ENCODE data around the gene SH2D7.
A peak's percentile ranks its signal among the peaks of the same experiment; 100 is the strongest.

SH2D7 gene

DNA sequence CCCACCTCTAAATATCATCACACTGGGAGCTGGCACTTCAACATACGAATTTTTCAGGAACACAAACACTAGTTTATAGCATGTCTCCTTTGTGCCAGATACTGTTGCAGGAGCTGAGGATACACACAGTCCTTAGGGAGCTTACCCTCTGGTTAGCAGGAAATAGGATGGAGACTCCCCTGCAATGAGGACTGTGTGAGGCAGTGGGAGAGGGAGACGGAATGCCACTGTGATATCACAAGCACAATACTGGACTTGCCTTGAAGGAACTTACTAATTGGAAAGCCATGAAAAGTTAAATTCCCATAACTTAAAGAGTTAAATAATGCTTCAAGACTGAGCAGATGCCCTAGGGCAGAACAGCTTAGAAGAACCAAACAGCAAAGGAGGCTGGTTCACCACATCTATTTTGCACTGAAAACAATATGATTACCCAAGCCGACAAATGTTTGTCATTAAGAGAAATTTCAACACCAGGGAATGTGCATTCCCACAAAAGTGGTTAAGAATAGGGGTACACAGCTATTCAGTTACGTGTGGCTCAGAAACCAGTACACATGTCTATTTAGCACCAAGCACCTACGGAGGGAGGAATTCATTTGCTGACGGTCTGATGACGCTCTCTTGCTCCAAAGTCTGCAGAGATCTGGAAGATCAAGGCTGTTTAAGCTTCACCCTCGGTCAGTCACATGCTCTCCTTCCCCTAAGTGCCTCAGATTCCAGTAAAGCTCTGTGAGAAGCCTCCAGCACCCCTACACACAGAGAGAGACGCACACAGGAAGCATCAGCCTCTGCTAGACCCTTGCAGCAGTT is 20.1 kb upstream of the SH2D7 start:
- peak; percentile 100 for DNase-seq (ENCODE audit: low read depth)
- H3K4me3 ChIP-seq (ENCODE audit: low read length) = peak overlapping the region; percentile 5
- TF ChIP-seq, protein P1, sequence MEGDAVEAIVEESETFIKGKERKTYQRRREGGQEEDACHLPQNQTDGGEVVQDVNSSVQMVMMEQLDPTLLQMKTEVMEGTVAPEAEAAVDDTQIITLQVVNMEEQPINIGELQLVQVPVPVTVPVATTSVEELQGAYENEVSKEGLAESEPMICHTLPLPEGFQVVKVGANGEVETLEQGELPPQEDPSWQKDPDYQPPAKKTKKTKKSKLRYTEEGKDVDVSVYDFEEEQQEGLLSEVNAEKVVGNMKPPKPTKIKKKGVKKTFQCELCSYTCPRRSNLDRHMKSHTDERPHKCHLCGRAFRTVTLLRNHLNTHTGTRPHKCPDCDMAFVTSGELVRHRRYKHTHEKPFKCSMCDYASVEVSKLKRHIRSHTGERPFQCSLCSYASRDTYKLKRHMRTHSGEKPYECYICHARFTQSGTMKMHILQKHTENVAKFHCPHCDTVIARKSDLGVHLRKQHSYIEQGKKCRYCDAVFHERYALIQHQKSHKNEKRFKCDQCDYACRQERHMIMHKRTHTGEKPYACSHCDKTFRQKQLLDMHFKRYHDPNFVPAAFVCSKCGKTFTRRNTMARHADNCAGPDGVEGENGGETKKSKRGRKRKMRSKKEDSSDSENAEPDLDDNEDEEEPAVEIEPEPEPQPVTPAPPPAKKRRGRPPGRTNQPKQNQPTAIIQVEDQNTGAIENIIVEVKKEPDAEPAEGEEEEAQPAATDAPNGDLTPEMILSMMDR (conservative IDR thresholded peaks at IDR 0.05; ENCODE audit: low read depth, low read length) = peak; percentile 16

DNA sequence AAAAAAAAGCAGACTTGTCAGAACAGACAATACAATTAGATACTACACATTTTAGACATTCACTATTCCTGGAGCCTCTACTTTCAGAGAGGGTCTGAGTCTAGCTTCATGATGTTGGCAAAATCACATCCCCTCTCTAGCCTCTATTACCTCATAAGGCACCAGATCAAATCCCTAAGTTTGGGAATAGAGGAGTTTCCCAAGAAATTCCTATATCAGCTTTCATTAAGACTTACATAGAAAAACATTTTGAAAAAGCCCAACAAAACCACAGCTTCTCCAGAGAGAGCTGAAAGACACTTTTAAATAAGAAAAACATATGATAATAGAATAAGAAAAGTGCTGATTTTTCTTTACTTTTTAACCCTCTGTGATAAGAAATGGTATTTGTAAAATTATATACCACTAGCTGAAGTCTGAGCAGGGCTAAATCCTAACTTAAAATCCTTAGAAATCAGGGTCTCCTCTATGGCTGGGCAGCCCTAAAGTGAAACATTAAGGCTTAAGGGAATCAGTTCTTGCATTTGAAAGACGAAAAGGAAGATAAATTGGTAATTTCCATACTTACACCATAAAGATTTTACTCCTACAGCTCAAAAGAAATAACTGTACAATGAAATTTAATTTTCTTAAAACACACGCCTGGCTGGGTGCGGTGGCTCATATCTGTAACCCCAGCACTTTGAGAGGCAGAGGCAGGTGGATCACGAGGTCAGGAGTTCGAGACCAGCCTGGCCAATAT is 19.1 kb upstream of the SH2D7 start:
- peak overlapping the region; percentile 1 for H3K4me3 ChIP-seq (ENCODE audit: low read length)
- TF ChIP-seq, protein P1 (conservative IDR thresholded peaks at IDR 0.05; ENCODE audit: low read depth, low read length) = no peak
- DNase-seq (ENCODE audit: low read depth) = no peak

DNA sequence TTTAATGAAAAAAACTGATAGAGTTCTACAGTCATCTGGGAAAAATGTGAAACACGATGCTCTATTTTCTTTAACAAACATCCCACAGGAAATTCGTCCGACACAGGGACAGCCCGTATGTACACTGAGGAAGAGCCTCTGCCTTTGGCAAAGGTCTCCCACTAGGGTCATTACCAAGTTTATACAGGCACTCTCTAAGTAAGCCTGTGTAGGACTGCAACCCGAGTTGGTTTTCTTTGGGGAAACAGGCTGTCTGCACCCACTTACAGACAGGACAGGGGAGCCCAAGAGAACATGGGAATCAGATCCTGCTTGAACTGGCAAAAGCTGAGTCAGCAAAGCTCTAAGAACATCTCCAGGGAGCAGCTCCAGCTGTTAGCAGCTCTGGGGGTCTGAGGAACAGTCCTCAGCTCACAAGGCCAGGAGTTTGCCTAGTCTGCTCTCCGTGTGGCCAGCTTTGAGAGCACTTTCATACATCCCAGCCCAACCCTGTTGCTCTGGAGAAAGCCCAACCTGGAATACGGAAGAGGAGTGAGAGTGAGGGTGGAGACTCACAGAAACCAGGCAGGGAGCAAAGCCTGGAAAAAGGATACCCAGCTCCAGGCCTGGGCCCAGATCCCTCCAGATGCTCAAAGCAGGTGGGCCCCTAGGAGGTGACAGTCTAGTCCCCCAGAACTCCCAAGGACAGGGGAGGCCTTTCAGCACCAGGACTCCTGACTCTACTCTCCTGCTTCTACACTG is 16.7 kb upstream of the SH2D7 start:
- H3K4me3 ChIP-seq (ENCODE audit: low read length) = peak overlapping the region; percentile 89
- TF ChIP-seq, protein P1 (conservative IDR thresholded peaks at IDR 0.05; ENCODE audit: low read depth, low read length) = no peak
- peak; percentile 74 for DNase-seq (ENCODE audit: low read depth)

DNA sequence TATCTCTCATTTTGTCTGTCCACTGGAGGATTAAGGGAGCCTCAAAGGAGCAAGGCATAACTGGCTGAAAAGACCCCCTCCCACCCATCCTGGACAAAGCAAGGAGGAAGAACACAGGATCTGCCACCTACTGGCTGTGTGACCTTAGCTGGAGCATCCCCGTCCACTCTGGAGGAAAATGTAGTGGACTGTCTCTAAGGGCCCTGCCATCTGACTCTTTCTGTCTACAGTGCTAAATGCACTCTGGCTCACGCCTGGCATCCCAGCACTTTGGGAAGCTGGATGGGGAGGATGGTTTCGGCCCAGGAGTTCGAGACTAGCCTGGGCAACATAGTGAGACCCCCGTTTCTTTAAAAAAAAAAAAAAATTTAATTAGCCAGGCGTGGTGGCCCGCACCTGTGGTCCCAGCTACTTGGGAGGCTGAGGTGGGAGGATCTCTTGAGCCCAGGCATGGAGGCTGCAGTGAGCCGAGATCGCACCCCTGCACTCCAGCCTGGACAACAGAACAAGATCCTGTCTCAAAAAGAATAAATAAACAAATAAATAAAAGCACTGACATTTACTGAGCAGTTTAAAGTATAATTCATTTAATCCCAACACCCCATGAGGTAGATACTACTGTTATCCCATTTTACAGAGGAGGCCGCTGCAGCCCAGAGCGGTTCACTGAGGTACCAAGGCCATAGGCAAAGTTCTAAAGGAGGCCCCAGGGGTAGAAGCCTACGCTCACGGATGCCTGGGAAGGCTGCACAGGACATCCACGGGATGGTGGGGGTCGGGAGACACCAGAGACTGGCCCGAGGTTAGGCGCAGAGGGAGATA is 15.9 kb upstream of the SH2D7 start:
- peak overlapping the region; percentile 89 for H3K4me3 ChIP-seq (ENCODE audit: low read length)
- TF ChIP-seq, protein P1 (conservative IDR thresholded peaks at IDR 0.05; ENCODE audit: low read depth, low read length) = peak; percentile 35
- no peak for DNase-seq (ENCODE audit: low read depth)

DNA sequence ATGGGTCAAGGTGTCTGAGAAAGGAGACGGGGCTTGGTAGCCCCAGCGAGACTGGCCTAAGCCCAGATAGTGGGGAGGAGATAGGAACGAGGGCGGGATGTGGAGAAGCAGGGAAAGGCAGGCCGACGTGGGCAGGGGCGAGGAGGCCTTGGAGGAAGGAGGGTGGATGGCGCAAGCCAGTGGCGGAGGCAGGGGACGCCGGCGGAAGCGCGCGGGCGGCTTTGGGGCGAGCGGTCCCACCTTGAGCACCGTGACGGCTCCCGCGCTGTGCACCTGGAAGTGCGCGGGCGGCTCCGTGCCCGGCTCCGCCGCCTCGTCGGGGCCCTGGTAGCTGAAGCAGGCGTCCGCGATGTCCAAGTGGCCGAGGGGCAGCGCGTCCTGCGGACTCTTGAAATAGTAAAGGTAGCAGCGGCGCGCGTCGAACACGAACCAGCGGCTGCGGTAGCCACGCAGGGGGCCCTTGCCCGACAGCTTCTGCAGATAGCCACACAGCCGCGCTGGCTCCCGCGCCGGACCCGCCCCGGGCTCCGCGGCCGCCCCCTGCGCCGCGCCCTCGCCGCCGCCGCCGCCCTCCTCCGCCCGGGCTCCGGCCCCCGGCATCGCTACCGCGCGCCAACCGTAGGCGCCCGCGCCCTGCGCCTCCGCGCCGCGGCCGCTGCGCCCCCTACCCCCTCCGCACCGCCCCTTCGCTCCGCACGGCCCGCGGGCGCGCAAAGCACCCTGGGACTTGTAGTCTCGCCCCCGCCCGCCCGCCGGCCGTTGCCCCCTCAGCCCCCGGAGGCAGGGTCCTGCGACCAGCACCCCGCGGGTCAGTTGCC is 15.1 kb upstream of the SH2D7 start, which contains the start of gene TBC1D2B:
TBC1D2B (minus strand) TSS at position 659 of the 818 bp plus-strand sequence; CDS start at position 600, 59 bp downstream.
- TF ChIP-seq, protein P1 (conservative IDR thresholded peaks at IDR 0.05; ENCODE audit: low read depth, low read length) = no peak
- DNase-seq (ENCODE audit: low read depth) = no peak

DNA sequence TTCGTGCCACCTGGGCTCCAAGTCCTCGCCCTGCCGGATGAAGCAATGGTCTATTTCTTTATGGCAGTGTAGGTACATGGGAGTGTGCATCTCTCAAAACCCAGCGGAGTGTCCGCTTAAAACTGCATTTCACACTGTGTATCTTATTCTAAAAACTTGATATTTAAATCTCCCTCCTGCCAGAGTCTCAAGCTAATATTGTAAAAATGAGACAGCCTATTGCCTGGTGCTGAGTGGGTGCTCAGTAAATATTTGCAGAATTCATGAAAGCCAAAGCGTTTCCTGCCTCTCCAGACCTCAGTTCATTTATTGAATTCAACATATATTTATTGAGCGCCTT is 14.5 kb upstream of the SH2D7 start:
- DNase-seq (ENCODE audit: low read depth) = no peak
- TF ChIP-seq, protein P1 (conservative IDR thresholded peaks at IDR 0.05; ENCODE audit: low read depth, low read length) = no peak
- peak overlapping the region; percentile 66 for H3K4me3 ChIP-seq (ENCODE audit: low read length)

More for the DNA sequence above, 15.1 kb upstream of the SH2D7 start, which contains the start of gene TBC1D2B:
- peak within 1 kb of the TSS; percentile 89 for H3K4me3 ChIP-seq (ENCODE audit: low read length)

Data from retinal pigment epithelial cell (primary cell).